Loucy (cell line): Measurements from ENCODE around the gene C1orf35.

ENCODE experiments used
- CTCF ChIP-seq: fragments of 200-600 bp; sonication (generic); conservative IDR thresholded peaks from 2 replicates; pipeline ENCODE4 v1.5.1; 2014; ENCODE audit warnings: mild to moderate bottlenecking, antibody characterized with exemption, low read length
- EZH2phosphoT487 ChIP-seq: fragments of 200-600 bp; IDR thresholded peaks from 2 replicates; pipeline ENCODE4 v1.6.1; 2018; ENCODE audit warnings: antibody characterized with exemption, mild to moderate bottlenecking, moderate library complexity, borderline replicate concordance

- TF ChIP-seq CTCF (no peak), EZH2phosphoT487 (no peak)
These were observed 25.4 kb downstream of the C1orf35 start for GRCh38 chr1:228077565-228078330.
